ENCODE results near the gene OR1D2.

GRCh38 chr17:3048727-3049471, 55.3 kb downstream of the OR1D2 start:
- TF ChIP-seq CTCF (IDR thresholded peaks at IDR 0.05) (peak; percentile 31 to 60 (median 51)), POLR2A (IDR thresholded peaks at IDR 0.05) (peak in 1 of 2 donors; percentile 20), POLR2AphosphoS5 (IDR thresholded peaks at IDR 0.05) (peak; percentile 28 to 66 (median 48)), EP300 (IDR thresholded peaks at IDR 0.05) (no peak)

Measured in sigmoid colon (tissue), 4 donors.